Thoracic aorta (tissue), 2 donors: ENCODE data around the gene WASF3. TPM values are rescaled to one million over a fixed set of nuclear protein-coding genes. Genes with fewer than 3 reads are reported as not detected.

Source experiments
- ATAC-seq: fragments of 150-250 bp; one replicate; pipeline ENCODE4 v1.8.0; 2017; ENCODE audit warnings: low read depth; ENCODE audit not compliant: insufficient number of reproducible peaks, low FRiP score
- DNase-seq: peaks from one replicate; pipeline ENCODE4 v3.0.0-alpha.2; 2020; ENCODE audit warnings: low spot score
- H3K27ac ChIP-seq, 2 donors: fragments of 200-600 bp; sonication (generic); 1 replicate in 1 of 2; 2 replicates in 1 of 2; pipeline ENCODE4 v1.5.1; 2016; ENCODE audit warnings: mild to moderate bottlenecking in 2 of 2, moderate library complexity in 2 of 2
- H3K27me3 ChIP-seq: fragments of 200-600 bp; sonication (generic); replicated peaks from 2 replicates; pipeline ENCODE4 v1.6.0; 2016; ENCODE audit warnings: mild to moderate bottlenecking; ENCODE audit not compliant: insufficient read depth
- H3K36me3 ChIP-seq: fragments of 200-600 bp; sonication (generic); one replicate; pipeline ENCODE4 v1.5.1; 2016
- H3K4me1 ChIP-seq, 2 donors: fragments of 200-600 bp; sonication (generic); 1 replicate in 1 of 2; 2 replicates in 1 of 2; pipeline versions ENCODE4 v1.5.1 to v1.6.0; 2016; ENCODE audit warnings: low read depth in 2 of 2, mild to moderate bottlenecking in 1 of 2; ENCODE audit not compliant: control insufficient read depth in 1 of 2
- H3K4me3 ChIP-seq: fragments of 200-600 bp; sonication (generic); 2 replicates; pipeline ENCODE4 v1.5.1; 2016; ENCODE audit warnings: mild to moderate bottlenecking
- H3K9me3 ChIP-seq: fragments of 200-600 bp; sonication (generic); 2 replicates; pipeline ENCODE4 v1.5.1; 2016
- total RNA-seq, 2 donors: library from RNA; depleted of rRNA; stranded (reverse); fragments of >200 nt; gene quantifications; one replicate each; pipeline versions ENCODE4 v1.1.0 to v1.2.3, GENCODE V29; 2016
- TF ChIP-seq, protein P1 (sequence below): fragments of 200-600 bp; sonication (generic); IDR thresholded peaks from one replicate; pipeline ENCODE4 v1.5.1; 2019; ENCODE audit warnings: antibody characterized with exemption

WASF3 gene
- total RNA-seq, 2 donors from 2014 or later = 16.4 to 20.0 TPM

GRCh38 chr13:26705536-26705935 is 148.1 kb downstream of the WASF3 start:
- Histone ChIP-seq H3K4me3 (no peak overlapping the region), H3K4me1 (no peaks in the 10 kb centered on the region), H3K9me3 (peaks cover 4% of the 10 kb centered on the region), H3K36me3 (no peaks in the 10 kb centered on the region), H3K27ac (no peak overlapping the region), H3K27me3 (no peaks in the 10 kb centered on the region)
- TF ChIP-seq, protein P1, sequence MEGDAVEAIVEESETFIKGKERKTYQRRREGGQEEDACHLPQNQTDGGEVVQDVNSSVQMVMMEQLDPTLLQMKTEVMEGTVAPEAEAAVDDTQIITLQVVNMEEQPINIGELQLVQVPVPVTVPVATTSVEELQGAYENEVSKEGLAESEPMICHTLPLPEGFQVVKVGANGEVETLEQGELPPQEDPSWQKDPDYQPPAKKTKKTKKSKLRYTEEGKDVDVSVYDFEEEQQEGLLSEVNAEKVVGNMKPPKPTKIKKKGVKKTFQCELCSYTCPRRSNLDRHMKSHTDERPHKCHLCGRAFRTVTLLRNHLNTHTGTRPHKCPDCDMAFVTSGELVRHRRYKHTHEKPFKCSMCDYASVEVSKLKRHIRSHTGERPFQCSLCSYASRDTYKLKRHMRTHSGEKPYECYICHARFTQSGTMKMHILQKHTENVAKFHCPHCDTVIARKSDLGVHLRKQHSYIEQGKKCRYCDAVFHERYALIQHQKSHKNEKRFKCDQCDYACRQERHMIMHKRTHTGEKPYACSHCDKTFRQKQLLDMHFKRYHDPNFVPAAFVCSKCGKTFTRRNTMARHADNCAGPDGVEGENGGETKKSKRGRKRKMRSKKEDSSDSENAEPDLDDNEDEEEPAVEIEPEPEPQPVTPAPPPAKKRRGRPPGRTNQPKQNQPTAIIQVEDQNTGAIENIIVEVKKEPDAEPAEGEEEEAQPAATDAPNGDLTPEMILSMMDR = no peak
- ATAC-seq (no peak), DNase-seq (no peak)

- Histone ChIP-seq H3K27ac (no peak overlapping the region), H3K4me3 (no peak overlapping the region), H3K4me1 (no peaks in the 10 kb centered on the region), H3K27me3 (no peaks in the 10 kb centered on the region), H3K36me3 (no peaks in the 10 kb centered on the region), H3K9me3 (peaks cover 4% of the 10 kb centered on the region)
- TF ChIP-seq, protein P1 = no peak
- no peak for DNase-seq
- no peak for ATAC-seq
These were observed 148.9 kb downstream of the WASF3 start for GRCh38 chr13:26706381-26706780.

- Histone ChIP-seq H3K9me3 (peaks cover 4% of the 10 kb centered on the region), H3K4me3 (no peak overlapping the region), H3K27me3 (no peaks in the 10 kb centered on the region), H3K4me1 (no peaks in the 10 kb centered on the region), H3K36me3 (no peaks in the 10 kb centered on the region), H3K27ac (no peak overlapping the region)
- no peak for ATAC-seq
- DNase-seq = no peak
- TF ChIP-seq, protein P1 = peak; percentile 34
These were observed 149.9 kb downstream of the WASF3 start for GRCh38 chr13:26707122-26708006.

- ATAC-seq = no peak
- Histone ChIP-seq H3K4me1 (no peaks in the 10 kb centered on the region), H3K4me3 (no peak overlapping the region), H3K36me3 (no peaks in the 10 kb centered on the region), H3K27ac (no peak overlapping the region), H3K9me3 (no peaks in the 10 kb centered on the region), H3K27me3 (no peaks in the 10 kb centered on the region)
- TF ChIP-seq, protein P1 = no peak
- DNase-seq = no peak
These were observed 150.5 kb downstream of the WASF3 start for GRCh38 chr13:26708007-26708297.

GRCh38 chr13:26709461-26709860 is 152.0 kb downstream of the WASF3 start:
- DNase-seq = no peak
- no peaks in the 10 kb centered on the region for H3K36me3 ChIP-seq
- no peak overlapping the region for H3K27ac ChIP-seq
- H3K4me1 ChIP-seq = no peaks in the 10 kb centered on the region
- no peaks in the 10 kb centered on the region for H3K9me3 ChIP-seq
- no peaks in the 10 kb centered on the region for H3K27me3 ChIP-seq
- TF ChIP-seq, protein P1 = no peak
- no peak for ATAC-seq
- no peak overlapping the region for H3K4me3 ChIP-seq
